ENCODE data around the gene FBXW4. TPM values are rescaled to one million over a fixed set of nuclear protein-coding genes. Genes with fewer than 3 reads are reported as not detected.

The FBXW4 gene
- total and polyA plus RNA-seq, 12 donors: 34.4 to 81.7 (median 58.0) TPM

GRCh38 chr10:101690461-101690860, 4.5 kb downstream of the FBXW4 start:
- TF ChIP-seq, protein P1, sequence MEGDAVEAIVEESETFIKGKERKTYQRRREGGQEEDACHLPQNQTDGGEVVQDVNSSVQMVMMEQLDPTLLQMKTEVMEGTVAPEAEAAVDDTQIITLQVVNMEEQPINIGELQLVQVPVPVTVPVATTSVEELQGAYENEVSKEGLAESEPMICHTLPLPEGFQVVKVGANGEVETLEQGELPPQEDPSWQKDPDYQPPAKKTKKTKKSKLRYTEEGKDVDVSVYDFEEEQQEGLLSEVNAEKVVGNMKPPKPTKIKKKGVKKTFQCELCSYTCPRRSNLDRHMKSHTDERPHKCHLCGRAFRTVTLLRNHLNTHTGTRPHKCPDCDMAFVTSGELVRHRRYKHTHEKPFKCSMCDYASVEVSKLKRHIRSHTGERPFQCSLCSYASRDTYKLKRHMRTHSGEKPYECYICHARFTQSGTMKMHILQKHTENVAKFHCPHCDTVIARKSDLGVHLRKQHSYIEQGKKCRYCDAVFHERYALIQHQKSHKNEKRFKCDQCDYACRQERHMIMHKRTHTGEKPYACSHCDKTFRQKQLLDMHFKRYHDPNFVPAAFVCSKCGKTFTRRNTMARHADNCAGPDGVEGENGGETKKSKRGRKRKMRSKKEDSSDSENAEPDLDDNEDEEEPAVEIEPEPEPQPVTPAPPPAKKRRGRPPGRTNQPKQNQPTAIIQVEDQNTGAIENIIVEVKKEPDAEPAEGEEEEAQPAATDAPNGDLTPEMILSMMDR (IDR thresholded peaks at IDR 0.05): no peak
- TF ChIP-seq POLR2A (IDR thresholded peaks at IDR 0.05): no peak
- no peak overlapping the region for H3K27ac ChIP-seq
- 75 to 80% (median 78%) methylated on average over 7 of the region's 7 CpGs for WGBS, 4 donors
- peaks cover 13 to 43% of the 10 kb centered on the region in 2 donors for H3K4me1 ChIP-seq (replicated peaks in 1 of 2)
- H3K27me3 ChIP-seq: no peaks in the 10 kb centered on the region
- no peak for DNase-seq
- intact Hi-C loops (cut with DNase I): no loop called here
- H3K36me3 ChIP-seq (replicated peaks in 1 of 2): no peaks in the 10 kb centered on the region
- H3K4me3 ChIP-seq: no peak overlapping the region
- no peaks in the 10 kb centered on the region for H3K9me3 ChIP-seq (replicated peaks in 1 of 3)

DNA sequence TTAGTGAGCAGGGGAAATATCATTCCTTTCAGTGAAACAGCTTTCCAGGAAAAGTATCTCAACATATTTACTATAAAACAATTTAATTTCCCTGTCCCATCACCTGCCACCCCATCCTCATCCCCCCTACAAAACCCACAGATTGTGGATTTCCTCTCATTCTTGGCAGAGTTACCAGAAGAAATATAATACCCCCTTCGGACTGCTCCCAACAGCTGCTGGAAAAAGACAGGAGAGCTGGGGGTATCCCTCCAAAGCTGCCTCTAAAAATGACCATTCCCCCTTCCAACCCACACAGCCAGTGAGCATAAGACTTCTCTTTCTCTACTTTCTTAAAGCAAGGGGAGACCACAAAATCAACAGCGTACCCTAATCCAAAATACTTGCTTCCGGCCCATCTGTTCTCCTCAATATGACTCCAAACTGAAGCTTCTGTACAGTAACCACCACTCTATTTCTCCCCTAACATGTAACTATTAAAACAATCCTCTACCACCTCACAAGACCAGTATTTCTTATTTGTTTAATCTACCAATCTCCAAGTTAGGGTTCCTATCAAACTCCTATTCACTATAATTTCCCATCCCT, 7.8 kb downstream of the FBXW4 start:
- H3K9me3 ChIP-seq (replicated peaks in 1 of 3): no peaks in the 10 kb centered on the region
- no peak overlapping the region for H3K27ac ChIP-seq
- WGBS, 4 donors: 82 to 91% (median 86%) methylated on average over 3 of the region's 3 CpGs
- H3K36me3 ChIP-seq (replicated peaks in 1 of 2): no peaks in the 10 kb centered on the region
- no peaks in the 10 kb centered on the region for H3K27me3 ChIP-seq
- intact Hi-C loops (cut with DNase I): no loop called here
- TF ChIP-seq POLR2A (IDR thresholded peaks at IDR 0.05): no peak
- TF ChIP-seq, protein P1 (IDR thresholded peaks at IDR 0.05): no peak
- DNase-seq: no peak
- H3K4me3 ChIP-seq: no peak overlapping the region
- peaks cover 16 to 44% of the 10 kb centered on the region in 2 donors for H3K4me1 ChIP-seq (replicated peaks in 1 of 2)

DNA sequence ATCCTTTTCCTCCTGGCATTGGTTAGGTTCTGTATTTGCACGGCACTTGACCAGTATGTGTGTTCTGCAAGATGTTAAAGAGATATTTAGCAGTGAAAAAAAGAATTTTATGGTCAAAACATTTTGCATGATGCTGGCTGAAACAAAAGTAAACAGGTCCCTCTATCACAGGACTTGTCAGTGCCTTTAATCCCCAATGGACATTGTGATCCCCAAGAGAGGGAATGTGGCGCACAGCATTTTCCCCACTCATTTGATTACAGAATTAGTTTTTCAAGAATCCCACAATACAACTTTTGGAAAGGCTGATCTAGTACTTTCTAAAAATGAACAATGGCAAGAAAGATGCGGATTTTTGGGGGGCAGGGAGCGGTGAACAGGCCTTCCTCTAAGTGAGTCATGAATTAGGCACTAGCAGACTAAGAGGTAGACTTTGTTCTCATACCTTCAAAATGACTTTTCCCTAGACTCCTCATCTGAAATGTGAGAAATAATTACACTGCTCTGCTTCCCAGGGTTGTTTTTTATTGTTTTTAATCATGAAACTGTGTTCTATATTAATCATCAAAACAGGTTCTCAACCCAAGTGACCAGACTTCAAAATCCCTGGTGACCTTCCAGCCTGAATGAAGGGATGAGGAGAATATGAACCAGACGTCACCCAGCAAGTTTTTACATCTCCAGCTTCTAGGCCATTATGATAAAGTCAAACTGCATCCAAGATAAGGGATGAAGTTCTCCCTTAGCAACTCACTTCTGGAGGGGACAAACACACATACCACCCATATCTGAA, 8.6 kb downstream of the FBXW4 start:
- Histone ChIP-seq H3K27ac (no peak overlapping the region), H3K9me3 (replicated peaks in 1 of 3) (no peaks in the 10 kb centered on the region), H3K4me3 (no peak overlapping the region), H3K27me3 (no peaks in the 10 kb centered on the region), H3K36me3 (replicated peaks in 1 of 2) (no peaks in the 10 kb centered on the region), H3K4me1 (replicated peaks in 1 of 2) (peaks cover 18 to 39% of the 10 kb centered on the region in 2 donors)
- intact Hi-C loops (cut with DNase I): no loop called here
- 78 to 86% (median 85%) methylated on average over 5 of the region's 5 CpGs for WGBS, 4 donors
- DNase-seq: no peak
- TF ChIP-seq, protein P1 (IDR thresholded peaks at IDR 0.05): no peak
- no peak for TF ChIP-seq POLR2A (IDR thresholded peaks at IDR 0.05)

GRCh38 chr10:101684782-101685181, 10.2 kb downstream of the FBXW4 start:
- H3K9me3 ChIP-seq (replicated peaks in 1 of 3): no peaks in the 10 kb centered on the region
- DNase-seq: no peak
- no peak overlapping the region for H3K27ac ChIP-seq
- H3K27me3 ChIP-seq: no peaks in the 10 kb centered on the region
- no peaks in the 10 kb centered on the region for H3K36me3 ChIP-seq (replicated peaks in 1 of 2)
- peaks cover 27 to 28% of the 10 kb centered on the region in 2 donors for H3K4me1 ChIP-seq (replicated peaks in 1 of 2)
- no peak overlapping the region for H3K4me3 ChIP-seq
- intact Hi-C loops (cut with DNase I): no loop called here
- WGBS, 4 donors: 94 to 100% (median 96%) methylated on average over 1 of the region's 1 CpG
- TF ChIP-seq, protein P1 (IDR thresholded peaks at IDR 0.05): no peak
- no peak for TF ChIP-seq POLR2A (IDR thresholded peaks at IDR 0.05)
